NOMO-1 treated with DMSO at 0.1 percent for 48 hours (cell line): ENCODE data around the gene RLN2.

Experiments used
- DNase-seq: peaks from one replicate; lab custom pipeline; 2025; ENCODE audit not compliant: unreplicated experiment; lab: John Stamatoyannopoulos, UW

RLN2 gene

GRCh38 chr9:5269249-5269715 is 35.2 kb downstream of the RLN2 start:
- no peak for DNase-seq

GRCh38 chr9:5265939-5266338 is 38.6 kb downstream of the RLN2 start:
- DNase-seq = no peak

DNA sequence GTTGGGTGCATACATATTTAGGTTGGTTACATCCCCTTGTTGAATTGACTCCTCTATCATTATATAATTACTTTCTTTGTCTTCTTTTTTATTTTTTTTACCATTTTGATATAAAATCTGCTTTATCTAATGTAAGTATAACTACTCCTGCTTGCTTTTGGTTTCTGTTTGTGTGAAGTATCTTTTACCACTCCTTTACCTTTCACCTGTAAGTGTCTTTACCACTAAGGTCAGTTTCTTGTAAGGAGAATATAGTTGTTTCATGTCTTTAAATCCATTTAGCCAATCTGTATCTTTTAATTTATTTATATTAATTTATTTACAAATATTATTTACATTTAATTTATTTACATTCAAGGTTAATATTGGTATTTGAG is 40.3 kb downstream of the RLN2 start:
- DNase-seq = no peak

DNA sequence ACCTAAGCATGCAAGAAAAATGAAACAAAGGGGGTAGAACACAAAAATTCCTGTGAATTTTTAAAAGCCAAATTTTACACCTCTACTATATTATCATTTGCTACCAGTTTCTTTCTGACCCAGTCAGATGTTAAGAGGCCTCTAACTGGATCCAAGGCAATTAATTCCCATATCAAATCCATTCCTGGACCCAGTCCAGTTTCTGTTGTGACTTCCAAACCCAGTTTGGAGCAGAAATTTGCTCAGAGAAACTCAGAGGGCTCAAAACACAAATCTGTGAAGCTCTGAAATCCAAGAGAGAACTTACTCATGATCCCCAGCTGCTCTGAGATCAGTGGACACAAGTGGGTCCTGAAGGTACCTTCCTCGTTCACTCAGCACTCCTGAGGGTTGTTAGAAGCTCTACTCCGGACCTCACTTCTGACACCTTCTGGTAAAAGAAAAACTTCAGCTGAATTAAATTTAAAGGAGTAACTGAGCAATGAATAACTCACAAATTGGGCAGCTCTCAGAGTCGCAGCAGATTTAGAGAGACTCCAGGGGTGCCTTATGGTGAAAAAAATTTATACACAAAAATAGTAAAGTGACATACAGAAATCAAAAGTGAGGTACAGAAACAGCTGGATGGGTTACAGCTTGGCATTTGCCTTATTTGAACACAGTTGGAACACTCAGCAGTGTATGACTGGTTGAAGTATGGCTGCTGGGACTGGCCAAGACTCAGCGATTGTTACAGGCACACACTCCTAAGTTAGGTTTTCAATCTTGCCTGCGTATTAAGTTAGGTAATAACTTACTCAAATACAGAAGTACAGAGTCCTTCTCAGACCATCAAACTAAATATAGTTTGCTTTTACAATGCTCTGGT is 40.9 kb downstream of the RLN2 start:
- DNase-seq = no peak
